NCI-H2227 treated with DMSO at 0.1 percent for 48 hours (cell line): ENCODE results near the gene LSM12.
A peak's percentile ranks its signal among the peaks of the same experiment; 100 is the strongest.
"Not testable (repeated sequence)": the region's sequence is repeated elsewhere in the genome, so short reads cannot be mapped to it uniquely, and the experiment has no call there.

Experiments used
- DNase-seq: peaks from one replicate; lab custom pipeline; 2025; lab: John Stamatoyannopoulos, UW

The LSM12 gene

GRCh38 chr17:44007346-44008204 is 58.9 kb downstream of the LSM12 start:
- DNase-seq = no peak

- DNase-seq = peak; percentile 95
Observed at GRCh38 chr17:44006598-44007345, 59.7 kb downstream of the LSM12 start.

DNA sequence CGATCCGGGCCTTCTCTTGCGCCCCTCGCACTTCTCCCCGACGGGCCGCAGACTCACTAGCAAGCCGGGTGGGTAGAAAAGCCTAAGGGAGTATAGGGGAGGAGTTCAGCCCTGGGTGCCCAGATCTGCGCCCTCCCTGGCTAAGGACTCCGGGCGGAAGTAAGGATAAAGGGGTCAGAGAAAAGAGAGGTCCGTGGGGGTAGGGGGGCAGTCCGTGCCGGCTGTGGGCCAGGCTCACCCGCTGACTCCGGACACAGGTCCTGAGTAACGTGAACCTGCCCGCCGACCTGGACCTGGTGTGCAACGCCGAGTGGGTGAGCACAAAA is 60.2 kb downstream of the LSM12 start:
- DNase-seq = no peak

GRCh38 chr17:44005527-44006271 is 60.8 kb downstream of the LSM12 start:
- DNase-seq = no peak

GRCh38 chr17:44004761-44005526 is 61.5 kb downstream of the LSM12 start:
- DNase-seq = no peak

DNA sequence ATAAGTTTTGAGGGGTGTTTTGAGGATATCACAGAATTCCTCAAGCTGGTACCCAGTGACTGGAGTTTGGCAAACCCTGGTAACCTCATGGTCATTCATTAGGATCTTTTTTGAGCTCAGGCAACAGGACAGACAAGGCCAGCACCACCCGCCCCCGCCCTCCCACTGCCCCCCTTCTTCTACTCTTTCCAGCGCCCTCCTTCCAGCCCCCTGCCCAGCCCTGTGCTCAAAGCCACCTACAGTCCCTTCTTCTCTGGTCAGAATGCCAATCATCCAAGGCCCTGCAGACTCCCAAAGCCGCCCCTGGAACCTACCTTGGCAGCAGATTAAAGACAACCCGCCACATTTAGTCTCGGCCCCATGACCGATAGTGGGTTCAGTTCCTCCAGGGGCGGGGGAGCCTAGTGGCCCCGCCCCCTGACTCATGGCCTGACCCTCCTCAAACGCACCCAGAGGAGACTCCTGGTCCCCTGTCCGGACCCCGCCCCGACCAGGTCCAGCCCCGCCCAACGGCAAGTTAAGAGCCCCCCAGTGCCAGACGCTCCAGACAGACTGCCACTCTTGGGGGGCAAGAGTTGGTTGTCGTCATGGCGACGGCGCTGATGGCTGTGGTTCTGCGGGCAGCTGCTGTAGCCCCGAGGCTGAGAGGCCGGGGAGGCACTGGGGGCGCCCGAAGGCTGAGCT is 62.3 kb downstream of the LSM12 start, which contains the start of gene NAGS:
TSS of gene NAGS (plus strand) at position 546 of the 684 bp plus-strand sequence. CDS start at position 588, 42 bp downstream.
- DNase-seq = no peak

DNA sequence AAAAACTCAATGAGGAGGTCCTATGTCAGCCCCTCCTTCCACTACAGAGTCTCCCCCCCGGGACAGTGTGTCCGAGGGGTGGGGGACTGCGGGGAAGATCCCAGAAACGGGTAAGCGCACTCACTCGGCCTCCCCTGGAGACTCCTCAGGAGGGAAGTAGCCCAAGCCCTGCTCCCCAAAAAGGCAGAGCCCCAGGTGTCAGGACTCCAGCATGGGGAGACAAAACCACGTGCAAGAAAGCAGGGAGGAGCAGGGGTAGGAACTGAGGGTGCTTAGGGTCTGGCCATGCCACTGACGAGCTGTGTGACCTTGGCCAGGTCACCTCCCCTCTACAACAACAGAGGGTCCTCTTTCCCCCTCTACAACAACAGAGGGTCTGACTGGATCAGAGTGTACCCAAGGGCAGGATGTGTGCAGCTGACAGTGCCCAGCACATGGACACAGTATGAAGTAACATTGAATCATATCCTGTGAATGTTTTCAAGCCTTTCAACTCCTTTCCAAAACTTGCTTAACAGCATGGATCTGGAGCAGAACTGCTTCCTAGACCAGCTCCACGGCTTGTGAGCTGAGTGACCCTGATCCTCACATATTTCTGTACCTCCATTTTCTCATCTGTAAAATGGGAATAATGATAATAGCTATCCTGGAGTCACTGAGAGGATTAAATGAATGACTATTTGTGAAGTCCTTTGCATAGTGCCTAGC is 64.2 kb downstream of the LSM12 start:
- DNase-seq = no peak

DNA sequence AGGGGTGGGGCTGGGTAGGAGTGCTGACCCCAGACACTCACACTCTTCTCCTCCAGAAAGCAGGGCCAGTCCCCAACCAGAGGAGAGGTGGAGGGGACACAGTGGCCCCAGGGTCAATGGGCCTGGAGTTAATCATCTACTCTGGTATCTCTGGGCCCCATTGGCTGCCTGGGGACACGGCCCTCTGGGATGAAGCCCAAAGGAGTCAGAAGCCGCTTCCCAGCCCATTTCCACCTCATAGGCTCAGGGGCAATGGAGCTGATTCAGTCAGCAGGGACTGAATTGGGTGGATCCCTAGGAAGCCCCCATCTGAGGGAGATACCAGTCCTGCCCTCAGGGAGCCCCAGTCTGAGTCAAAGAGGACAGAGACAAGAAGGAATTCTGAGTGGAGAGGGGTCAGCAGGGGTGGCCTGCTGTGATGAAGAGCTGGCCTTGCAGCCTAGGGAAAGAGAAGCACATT is 65.0 kb downstream of the LSM12 start:
- DNase-seq = no peak

DNA sequence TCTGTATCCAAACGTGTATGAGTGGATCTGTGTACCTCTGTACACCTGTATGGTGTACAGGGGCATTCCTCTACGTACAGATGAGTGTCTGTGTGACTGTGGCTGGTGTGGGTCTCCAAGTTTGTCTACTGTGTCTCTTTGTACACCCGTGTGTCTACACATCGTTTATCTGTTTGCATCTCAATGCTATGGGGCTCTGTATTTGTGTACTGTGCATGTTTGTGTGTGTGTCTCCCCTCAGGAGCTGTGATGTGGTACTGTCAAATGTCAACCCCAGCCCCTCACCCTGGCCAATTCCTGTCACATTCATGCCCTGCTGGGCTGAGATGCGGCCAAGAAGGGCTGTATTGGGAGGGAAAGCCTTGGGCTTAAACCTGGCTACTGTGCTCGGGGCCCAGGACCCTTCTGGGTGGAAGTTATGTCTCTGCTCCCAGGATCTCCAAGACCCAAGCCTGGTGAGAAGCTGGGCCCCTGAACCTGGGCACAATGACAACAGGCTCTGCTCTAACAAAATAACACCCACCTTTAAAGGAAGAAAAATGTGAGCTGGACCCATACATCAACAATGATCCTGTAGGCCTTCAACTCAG is 65.5 kb downstream of the LSM12 start:
- no peak for DNase-seq

DNA sequence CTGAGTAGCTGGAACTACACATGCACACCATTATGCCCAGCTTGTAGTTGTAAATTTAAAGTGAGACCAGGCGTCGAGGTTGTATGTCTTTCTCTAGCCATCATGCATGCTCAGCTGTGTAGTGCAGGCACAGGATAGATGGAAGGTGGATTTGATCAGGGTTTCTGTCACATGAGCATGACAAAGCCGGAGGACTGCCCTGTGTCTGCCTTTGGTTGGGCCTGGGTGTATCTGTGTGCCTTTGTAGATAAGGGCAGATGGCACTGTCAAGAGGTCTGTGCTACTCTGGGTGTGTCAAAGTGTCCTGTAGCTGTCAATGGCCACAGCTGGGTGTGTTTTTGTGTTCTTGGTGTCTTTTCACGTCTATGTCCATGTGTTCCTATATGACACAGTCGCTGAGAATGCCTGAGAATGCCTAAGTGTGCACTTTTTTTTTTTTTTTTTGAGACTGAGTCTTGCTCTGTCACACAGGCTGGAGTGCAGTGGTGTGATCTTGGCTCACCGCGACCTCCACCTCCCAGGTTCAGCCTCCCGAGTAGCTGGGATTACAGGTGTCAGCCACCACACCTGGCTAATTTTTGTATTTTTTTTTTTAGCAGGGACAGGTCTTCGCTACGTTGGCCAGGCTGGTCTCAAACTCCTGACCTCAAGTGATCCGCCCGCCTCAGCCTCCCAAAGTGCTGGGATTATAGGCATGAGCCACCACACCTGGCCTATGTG is 66.2 kb downstream of the LSM12 start:
- DNase-seq = no peak

DNA sequence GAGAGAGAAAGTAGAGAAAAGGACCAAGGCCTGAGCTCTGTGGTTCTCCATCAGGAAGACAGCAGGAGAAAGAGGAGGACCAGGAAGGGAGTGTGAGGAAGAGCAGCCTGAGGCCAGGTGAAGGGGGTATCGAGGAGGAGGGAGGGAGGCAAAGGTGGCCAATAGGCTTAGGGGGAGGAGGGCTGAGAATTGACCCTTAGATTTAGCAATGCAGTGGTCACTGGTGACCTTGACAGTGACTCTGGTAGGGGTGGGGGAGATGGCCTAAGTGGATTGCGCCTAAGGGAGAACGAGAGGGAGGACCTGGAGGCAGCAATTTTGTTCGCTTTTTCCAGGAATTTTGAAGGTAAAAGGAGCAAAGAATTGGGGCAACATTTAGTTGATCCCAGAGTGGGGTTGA is 67.4 kb downstream of the LSM12 start:
- DNase-seq = no peak

- DNase-seq = no peak
Observed at GRCh38 chr17:43998552-43998951, 67.9 kb downstream of the LSM12 start.

- DNase-seq = not testable (repeated sequence)
Observed at GRCh38 chr17:43997180-43997579, 69.3 kb downstream of the LSM12 start.

- DNase-seq = peak; percentile 38
Observed at GRCh38 chr17:43995150-43995471, 71.4 kb downstream of the LSM12 start.

DNA sequence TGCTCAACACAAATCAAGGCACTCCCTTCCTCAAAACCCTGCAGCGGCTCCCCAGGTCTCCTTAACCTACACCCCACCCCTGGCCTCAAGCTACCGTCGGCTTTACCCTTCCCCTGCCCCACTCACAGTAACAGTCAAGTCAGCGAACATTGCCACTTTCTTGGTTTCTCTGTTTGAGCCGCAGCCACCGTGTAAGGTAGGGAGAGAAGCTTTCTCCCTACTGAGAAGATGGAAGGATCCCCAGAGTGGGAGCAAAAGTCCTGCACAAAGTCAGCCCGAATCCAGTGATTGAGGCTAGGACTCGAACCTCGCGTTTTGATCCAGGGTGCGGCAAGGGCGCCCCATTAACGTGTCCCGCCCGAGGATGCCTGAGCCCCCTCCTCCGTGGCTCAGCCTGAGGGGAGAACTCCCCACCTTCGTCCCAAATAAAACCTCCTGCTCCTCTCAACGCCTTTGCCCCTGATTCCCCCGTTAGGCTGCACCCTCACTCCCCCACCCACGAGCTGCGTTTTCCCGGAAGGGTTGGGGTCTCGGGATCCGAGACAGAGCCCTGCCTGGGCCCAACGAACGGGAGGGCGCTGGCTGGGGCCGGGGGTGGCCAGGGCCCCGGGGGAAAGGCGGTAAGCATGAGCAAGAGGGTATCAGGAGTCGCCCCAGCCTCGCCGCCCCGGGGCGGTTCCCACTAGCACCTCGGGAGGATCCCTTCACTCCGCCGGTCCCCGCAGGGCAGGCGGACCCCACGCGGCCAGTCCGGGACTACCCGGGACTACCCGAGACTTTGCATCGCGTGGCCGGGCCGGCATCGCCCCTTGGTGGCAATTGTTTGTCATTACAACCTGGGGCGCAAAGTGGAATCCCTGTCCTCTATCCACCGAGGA is 72.0 kb downstream of the LSM12 start:
- DNase-seq = no peak

DNA sequence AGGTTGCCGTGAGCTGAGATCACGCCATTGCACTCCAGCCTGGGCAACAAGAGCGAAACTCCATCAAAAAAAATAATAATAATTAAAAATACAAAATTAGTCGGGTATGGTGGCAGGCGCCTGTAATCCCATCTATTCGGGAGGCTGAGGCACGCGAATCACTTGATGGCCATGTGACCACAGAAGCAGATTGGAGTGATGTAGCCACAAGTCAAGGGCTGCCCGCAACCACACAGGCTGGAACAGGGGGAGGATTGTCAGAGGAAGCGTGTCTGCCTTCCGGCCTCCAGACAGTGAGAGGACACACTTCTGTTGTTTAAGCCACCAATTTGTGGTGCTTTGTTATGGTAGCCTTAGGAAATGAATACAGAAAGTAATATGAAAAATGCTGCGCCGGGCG is 73.8 kb downstream of the LSM12 start:
- DNase-seq = no peak

DNA sequence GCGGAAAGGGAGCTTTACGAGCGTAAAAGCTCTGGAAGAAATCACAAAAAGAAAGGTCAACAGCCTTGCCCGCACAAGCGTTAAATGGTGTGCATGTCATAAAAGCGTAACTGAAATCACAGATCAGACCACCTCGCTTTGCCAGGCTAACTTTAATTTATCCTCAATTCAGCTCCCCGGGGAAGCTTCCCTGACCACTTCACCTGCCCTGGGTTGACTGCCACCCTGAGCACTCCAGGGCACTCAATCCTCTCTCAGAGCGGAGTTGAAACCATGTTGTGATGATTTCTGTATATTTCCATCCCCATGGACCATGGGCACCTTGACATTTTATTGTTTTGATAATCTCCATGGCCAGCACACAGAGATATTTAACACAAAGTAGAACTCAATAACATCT is 78.2 kb downstream of the LSM12 start:
- DNase-seq = peak; percentile 28
